Chondrocyte (in vitro differentiated cells): Measurements from ENCODE around the gene RAB3IP. TPM values are rescaled to one million over a fixed set of nuclear protein-coding genes. Genes with fewer than 3 reads are reported as not detected.

Source experiments
- DNase-seq: peaks from one replicate; pipeline ENCODE4 v3.0.0; 2021; ENCODE audit warnings: mixed read lengths, low spot score
- H3K27ac Mint-ChIP-seq: one replicate; pipeline ENCODE4 v1.8.0; 2021; ENCODE audit warnings: mild to moderate bottlenecking, moderate library complexity, mixed read lengths; ENCODE audit not compliant: unreplicated experiment
- H3K27me3 Mint-ChIP-seq: 2 replicates; pipeline ENCODE4 v1.8.0; 2021; ENCODE audit warnings: low read depth, mixed read lengths
- H3K36me3 Mint-ChIP-seq: 2 replicates; pipeline ENCODE4 v1.8.0; 2021; ENCODE audit warnings: low read depth, mixed read lengths
- H3K4me1 Mint-ChIP-seq: 2 replicates; pipeline ENCODE4 v1.8.0; 2021; ENCODE audit warnings: low read depth, mild to moderate bottlenecking, mixed read lengths
- H3K4me3 Mint-ChIP-seq: one replicate; pipeline ENCODE4 v1.8.0; 2021; ENCODE audit warnings: mild to moderate bottlenecking, moderate library complexity, mixed read lengths; ENCODE audit not compliant: unreplicated experiment
- H3K9me3 Mint-ChIP-seq: 2 replicates; pipeline ENCODE4 v1.8.0; 2021; ENCODE audit warnings: low read depth, mixed read lengths
- total RNA-seq: library from RNA; stranded (reverse); gene quantifications from 3 replicates; pipeline ENCODE4 v1.2.1, GENCODE V29; 2021
- TF ChIP-seq, protein P1 (sequence below): fragments of 200-600 bp; sonication (generic); IDR thresholded peaks from 2 replicates; pipeline ENCODE4 v1.5.0; 2021; ENCODE audit warnings: antibody characterized with exemption, mild to moderate bottlenecking, moderate library complexity

Gene RAB3IP
- total RNA-seq, 1 donor from 2014 or later, result 13.9 TPM

DNA sequence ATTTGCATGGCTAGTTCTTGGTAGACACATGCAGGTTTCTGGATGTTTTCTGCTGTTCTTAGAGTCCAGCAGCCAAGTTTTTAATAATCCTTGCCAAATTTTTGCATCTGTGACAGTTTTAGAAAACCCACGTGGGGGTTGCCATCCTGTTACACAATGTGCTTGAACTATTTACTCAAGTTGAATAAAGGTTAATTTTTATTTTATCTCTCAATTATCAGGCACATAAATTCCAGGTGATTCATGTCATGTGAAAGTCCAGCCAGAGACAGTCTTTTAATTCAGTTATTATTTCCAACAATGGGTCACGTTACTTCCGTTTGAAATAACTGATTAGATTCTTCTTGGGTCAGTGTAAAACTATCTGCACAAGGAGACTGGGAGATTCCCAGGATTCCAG, 102.1 kb downstream of the RAB3IP start:
- no peak overlapping the region for H3K27ac Mint-ChIP-seq
- DNase-seq, result no peak
- H3K4me3 Mint-ChIP-seq, result no peak overlapping the region
- H3K27me3 Mint-ChIP-seq, result peaks cover 4% of the 10 kb centered on the region
- H3K36me3 Mint-ChIP-seq, result no peaks in the 10 kb centered on the region
- no peaks in the 10 kb centered on the region for H3K9me3 Mint-ChIP-seq
- TF ChIP-seq, protein P1, sequence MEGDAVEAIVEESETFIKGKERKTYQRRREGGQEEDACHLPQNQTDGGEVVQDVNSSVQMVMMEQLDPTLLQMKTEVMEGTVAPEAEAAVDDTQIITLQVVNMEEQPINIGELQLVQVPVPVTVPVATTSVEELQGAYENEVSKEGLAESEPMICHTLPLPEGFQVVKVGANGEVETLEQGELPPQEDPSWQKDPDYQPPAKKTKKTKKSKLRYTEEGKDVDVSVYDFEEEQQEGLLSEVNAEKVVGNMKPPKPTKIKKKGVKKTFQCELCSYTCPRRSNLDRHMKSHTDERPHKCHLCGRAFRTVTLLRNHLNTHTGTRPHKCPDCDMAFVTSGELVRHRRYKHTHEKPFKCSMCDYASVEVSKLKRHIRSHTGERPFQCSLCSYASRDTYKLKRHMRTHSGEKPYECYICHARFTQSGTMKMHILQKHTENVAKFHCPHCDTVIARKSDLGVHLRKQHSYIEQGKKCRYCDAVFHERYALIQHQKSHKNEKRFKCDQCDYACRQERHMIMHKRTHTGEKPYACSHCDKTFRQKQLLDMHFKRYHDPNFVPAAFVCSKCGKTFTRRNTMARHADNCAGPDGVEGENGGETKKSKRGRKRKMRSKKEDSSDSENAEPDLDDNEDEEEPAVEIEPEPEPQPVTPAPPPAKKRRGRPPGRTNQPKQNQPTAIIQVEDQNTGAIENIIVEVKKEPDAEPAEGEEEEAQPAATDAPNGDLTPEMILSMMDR, result no peak
- H3K4me1 Mint-ChIP-seq, result peaks cover 4% of the 10 kb centered on the region

DNA sequence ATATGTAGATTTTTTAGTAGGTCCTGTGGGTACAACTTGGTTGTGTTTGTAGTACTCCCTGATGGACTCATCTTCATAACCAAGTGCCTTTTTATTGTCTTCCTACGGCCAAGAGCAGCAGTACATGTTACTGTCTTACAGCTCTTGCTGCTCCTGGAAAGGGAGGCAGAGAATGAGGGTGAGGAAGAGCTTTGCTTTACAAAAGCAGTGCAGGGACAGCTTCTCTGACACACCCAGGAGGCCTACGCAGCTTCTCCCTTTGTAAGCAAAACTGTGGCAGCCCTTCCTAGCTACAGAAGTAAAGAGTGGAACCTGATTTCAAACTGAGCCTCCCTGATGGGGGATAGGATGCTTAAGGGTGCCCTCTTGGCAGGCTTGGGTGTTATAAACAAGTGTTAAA, 104.9 kb downstream of the RAB3IP start:
- no peak overlapping the region for H3K4me3 Mint-ChIP-seq
- TF ChIP-seq, protein P1, result no peak
- H3K36me3 Mint-ChIP-seq, result no peaks in the 10 kb centered on the region
- H3K4me1 Mint-ChIP-seq, result peaks cover 4% of the 10 kb centered on the region
- H3K27ac Mint-ChIP-seq, result no peak overlapping the region
- H3K9me3 Mint-ChIP-seq, result no peaks in the 10 kb centered on the region
- H3K27me3 Mint-ChIP-seq, result peaks cover 4% of the 10 kb centered on the region
- DNase-seq, result no peak

DNA sequence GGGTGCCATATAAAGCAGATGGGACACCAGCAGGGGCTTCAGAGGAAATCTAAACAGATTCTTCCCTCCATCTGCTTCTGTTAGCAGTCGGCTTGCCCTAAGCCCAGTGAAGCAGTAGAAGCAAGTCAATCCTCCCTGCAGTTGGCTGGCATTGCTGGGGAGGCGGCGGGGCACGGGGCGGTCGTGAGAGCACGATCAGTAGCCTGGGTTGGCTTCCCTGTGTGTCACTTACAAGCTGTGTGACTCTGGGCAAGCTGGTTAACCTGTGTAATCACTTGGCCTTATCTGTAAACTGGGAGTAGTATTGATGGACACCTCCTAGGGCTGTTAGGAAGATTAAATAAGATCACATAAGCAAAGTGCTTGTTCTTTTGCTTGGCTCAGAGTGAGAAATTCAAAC, 105.8 kb downstream of the RAB3IP start:
- peaks cover 4% of the 10 kb centered on the region for H3K27me3 Mint-ChIP-seq
- no peaks in the 10 kb centered on the region for H3K36me3 Mint-ChIP-seq
- no peak for DNase-seq
- peaks cover 4% of the 10 kb centered on the region for H3K4me1 Mint-ChIP-seq
- no peaks in the 10 kb centered on the region for H3K9me3 Mint-ChIP-seq
- no peak overlapping the region for H3K27ac Mint-ChIP-seq
- no peak overlapping the region for H3K4me3 Mint-ChIP-seq
- TF ChIP-seq, protein P1, result no peak

DNA sequence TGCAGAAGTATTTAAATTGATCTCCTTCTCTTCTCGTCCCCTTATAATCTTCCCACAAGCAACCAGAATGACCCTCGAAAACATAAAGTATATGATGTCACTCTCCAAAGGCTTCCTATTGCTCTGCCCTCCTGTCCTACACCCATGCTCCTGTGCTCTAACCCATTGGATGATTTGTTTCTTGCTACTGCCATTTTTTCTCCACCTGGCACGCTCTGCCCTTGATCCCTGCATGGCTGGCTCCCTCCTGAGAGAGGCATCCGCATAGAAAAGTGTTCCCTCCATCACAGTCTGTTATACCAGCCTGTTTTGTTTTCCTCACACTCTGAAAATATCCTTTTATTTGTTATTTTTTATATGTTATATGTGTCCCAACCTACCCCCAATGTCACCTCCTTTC, 106.2 kb downstream of the RAB3IP start:
- H3K27ac Mint-ChIP-seq, result no peak overlapping the region
- H3K27me3 Mint-ChIP-seq, result peaks cover 4% of the 10 kb centered on the region
- DNase-seq, result no peak
- H3K36me3 Mint-ChIP-seq, result no peaks in the 10 kb centered on the region
- no peaks in the 10 kb centered on the region for H3K9me3 Mint-ChIP-seq
- H3K4me3 Mint-ChIP-seq, result no peak overlapping the region
- H3K4me1 Mint-ChIP-seq, result peaks cover 4% of the 10 kb centered on the region
- TF ChIP-seq, protein P1, result no peak

DNA sequence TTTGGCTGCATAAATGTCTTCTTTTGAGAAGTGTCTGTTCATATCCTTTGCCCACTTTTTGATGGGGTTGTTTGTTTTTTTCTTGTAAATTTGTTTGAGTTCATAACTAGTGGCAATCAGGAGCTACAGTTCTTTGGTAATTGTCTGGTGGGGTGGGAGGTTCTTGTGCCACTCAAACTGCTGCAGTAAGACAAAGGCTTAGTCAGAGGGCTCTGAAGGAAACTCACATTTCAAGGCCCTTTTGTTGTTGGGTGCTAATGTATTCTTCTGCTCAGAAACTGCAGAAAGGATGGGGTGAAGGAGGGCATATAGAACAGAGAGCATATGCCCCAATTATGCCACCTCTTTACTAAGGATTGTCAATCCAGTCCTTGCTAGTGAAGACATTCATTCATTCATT, 108.3 kb downstream of the RAB3IP start:
- Mint-ChIP-seq H3K4me1 (no peaks in the 10 kb centered on the region), H3K27me3 (peaks cover 2% of the 10 kb centered on the region), H3K4me3 (no peak overlapping the region), H3K36me3 (no peaks in the 10 kb centered on the region), H3K27ac (no peak overlapping the region), H3K9me3 (no peaks in the 10 kb centered on the region)
- TF ChIP-seq, protein P1, result no peak
- DNase-seq, result no peak
